HUES64 (cell line): ENCODE data around the gene MPST.
A peak's percentile ranks its signal among the peaks of the same experiment; 100 is the strongest.

Experiments used
- H3K27ac ChIP-seq: 2 replicates; pipeline ENCODE4 v1.7.0; 2013; ENCODE audit warnings: low read depth, low read length, inconsistent platforms
- H3K27me3 ChIP-seq: 2 replicates; pipeline ENCODE4 v1.6.1; 2013; ENCODE audit warnings: mild to moderate bottlenecking, low read length; ENCODE audit not compliant: insufficient read depth
- H3K36me3 ChIP-seq: 2 replicates; pipeline ENCODE4 v1.6.1; 2013; ENCODE audit warnings: mild to moderate bottlenecking, low read length; ENCODE audit not compliant: insufficient read depth
- H3K4me1 ChIP-seq: 2 replicates; pipeline ENCODE4 v1.6.1; 2013; ENCODE audit warnings: mild to moderate bottlenecking, low read length, moderate library complexity; ENCODE audit not compliant: insufficient read depth
- H3K4me3 ChIP-seq: 2 replicates; pipeline ENCODE4 v1.5.1; 2013; ENCODE audit warnings: mild to moderate bottlenecking, low read length, moderate library complexity
- H3K9ac ChIP-seq: 2 replicates; pipeline ENCODE4 v1.6.1; 2013; ENCODE audit warnings: mild to moderate bottlenecking, low read depth, low read length
- H3K9me3 ChIP-seq: 2 replicates; pipeline ENCODE4 v1.6.1; 2013; ENCODE audit warnings: low read depth, low read length; ENCODE audit not compliant: insufficient read depth
- WGBS: fragments of 150-250, 120-280 bp; methylation state at CpG from one replicate; pipeline ENCODE4 v1.1.7; 2013; ENCODE audit warnings: missing lambda C conversion rate; 5-methylcytosine and 5-hydroxymethylcytosine counted together

Gene MPST

GRCh38 chr22:37024339-37025157, 5.0 kb downstream of the MPST start:
- Histone ChIP-seq H3K27ac (no peak overlapping the region), H3K4me3 (no peak overlapping the region), H3K9me3 (no peaks in the 10 kb centered on the region), H3K9ac (no peak overlapping the region), H3K4me1 (peaks cover 3% of the 10 kb centered on the region; the same call in 1 of the 2 replicates), H3K27me3 (no peaks in the 10 kb centered on the region), H3K36me3 (peaks cover 43% of the 10 kb centered on the region)
- 94% methylated on average over 71 of the region's 71 CpGs for WGBS

DNA sequence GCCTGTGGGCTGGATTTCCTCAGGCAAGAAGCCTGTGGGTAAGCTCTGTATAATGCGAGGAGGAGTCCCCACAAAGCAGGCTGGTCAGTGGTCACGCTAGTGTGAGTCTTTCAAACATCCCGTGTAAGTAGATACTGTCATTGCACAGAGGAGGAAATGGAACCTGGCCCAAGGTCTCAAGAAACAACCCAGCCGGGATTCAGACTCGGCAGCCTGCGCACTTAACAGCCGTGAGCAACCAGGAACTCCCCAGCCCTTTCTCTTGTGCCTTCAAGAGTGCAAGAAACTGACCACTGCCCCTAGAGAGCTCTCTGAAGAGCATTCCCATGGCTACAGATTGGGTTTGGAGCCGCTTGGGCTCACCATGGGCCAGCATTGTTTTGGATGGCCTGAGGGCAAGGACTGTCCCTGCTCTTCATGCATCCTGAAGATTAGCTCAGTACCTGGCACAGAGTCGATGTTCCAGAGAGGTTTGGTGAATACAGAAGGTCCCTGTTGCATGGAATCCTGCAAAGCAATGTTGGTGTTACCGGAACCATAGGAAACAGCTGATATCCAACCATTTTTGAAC, 6.0 kb downstream of the MPST start:
- Histone ChIP-seq H3K9me3 (no peaks in the 10 kb centered on the region), H3K4me3 (no peak overlapping the region), H3K27me3 (no peaks in the 10 kb centered on the region), H3K9ac (no peak overlapping the region), H3K36me3 (peaks cover 51% of the 10 kb centered on the region), H3K27ac (no peak overlapping the region), H3K4me1 (peaks cover 3% of the 10 kb centered on the region; the same call in 1 of the 2 replicates)
- WGBS, result 83% methylated on average over 10 of the region's 10 CpGs

DNA sequence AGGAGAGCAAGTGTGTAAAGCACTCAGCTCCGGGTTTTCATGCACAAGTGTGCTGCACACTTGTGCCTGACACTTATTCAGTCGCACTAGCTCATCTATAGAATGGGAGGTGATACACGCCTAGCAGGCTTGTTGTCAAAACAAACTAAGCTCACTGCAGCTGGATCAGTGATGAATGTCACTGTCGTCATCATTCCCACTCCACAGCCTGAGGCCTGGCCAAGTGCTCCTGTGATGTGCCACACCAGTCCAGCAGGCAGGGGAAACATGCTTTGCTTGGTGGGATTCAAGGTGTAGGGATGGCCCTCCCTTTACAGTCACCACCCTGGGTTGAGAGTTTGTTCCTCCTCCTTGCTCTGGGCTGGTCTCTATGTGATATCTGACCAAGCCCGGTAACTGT, 6.8 kb downstream of the MPST start:
- no peaks in the 10 kb centered on the region for H3K9me3 ChIP-seq
- no peaks in the 10 kb centered on the region for H3K27me3 ChIP-seq
- 93% methylated on average over 5 of the region's 5 CpGs for WGBS
- no peak overlapping the region for H3K4me3 ChIP-seq
- peaks cover 51% of the 10 kb centered on the region for H3K36me3 ChIP-seq
- H3K27ac ChIP-seq, result no peak overlapping the region
- H3K4me1 ChIP-seq, result peaks cover 3% of the 10 kb centered on the region; the same call in 1 of the 2 replicates
- no peak overlapping the region for H3K9ac ChIP-seq

GRCh38 chr22:37027556-37027955, 8.0 kb downstream of the MPST start:
- H3K4me1 ChIP-seq, result peaks cover 7% of the 10 kb centered on the region; the same call in 1 of the 2 replicates

DNA sequence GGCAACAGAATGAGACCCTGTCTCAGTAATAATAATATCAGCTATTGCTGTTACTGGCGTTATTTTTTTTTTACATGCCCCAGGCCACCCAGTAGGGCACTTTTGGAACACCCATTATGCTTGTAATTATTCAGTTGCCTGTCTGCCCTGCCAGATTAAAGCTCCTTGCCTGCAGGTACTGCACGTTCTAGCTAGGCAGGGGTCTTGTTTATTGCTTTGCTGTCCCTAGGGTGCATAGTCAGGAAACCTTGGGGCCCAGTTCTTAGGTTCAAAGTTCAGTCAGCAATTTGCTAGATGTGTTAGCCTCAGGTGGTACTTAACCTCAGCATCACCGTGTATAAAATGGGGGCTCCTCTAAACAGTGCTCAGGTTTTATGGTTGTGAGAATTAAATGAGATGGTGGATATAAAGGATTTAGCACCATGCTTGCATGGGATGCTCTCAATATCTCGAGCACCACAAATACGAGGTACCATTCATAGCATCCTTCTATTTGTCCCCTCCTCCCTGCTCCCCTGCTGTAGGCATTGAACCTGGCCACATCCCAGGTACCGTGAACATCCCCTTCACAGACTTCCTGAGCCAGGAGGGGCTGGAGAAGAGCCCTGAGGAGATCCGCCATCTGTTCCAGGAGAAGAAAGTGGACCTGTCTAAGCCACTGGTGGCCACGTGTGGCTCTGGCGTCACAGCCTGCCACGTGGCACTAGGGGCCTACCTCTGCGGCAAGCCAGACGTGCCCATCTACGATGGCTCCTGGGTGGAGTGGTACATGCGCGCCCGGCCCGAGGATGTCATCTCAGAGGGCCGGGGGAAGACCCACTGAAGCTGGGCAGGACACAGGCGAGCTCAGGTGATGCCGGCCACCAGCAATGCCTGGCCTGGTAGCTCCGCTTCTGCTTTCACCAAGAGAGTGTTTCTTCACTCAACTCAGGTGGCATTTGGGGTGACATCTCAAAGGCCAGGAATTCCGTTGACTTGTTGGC, 9.4 kb downstream of the MPST start:
- Histone ChIP-seq H3K36me3 (peaks cover 51% of the 10 kb centered on the region), H3K27ac (no peak overlapping the region), H3K9ac (no peak overlapping the region), H3K27me3 (no peaks in the 10 kb centered on the region), H3K4me3 (no peak overlapping the region), H3K9me3 (no peaks in the 10 kb centered on the region), H3K4me1 (peaks cover 12% of the 10 kb centered on the region; the same call in 1 of the 2 replicates)
- WGBS, result 95% methylated on average over 22 of the region's 22 CpGs

More at GRCh38 chr22:37027556-37027955, 8.0 kb downstream of the MPST start:
- 89% methylated on average over 7 of the region's 7 CpGs for WGBS
- H3K27me3 ChIP-seq, result no peaks in the 10 kb centered on the region
- no peaks in the 10 kb centered on the region for H3K9me3 ChIP-seq
- peaks cover 51% of the 10 kb centered on the region for H3K36me3 ChIP-seq
- H3K4me3 ChIP-seq, result no peak overlapping the region
- no peak overlapping the region for H3K27ac ChIP-seq
- H3K9ac ChIP-seq, result no peak overlapping the region

GRCh38 chr22:37030560-37031281, 11.2 kb downstream of the MPST start:
- H3K27me3 ChIP-seq, result no peaks in the 10 kb centered on the region
- H3K9ac ChIP-seq, result no peak overlapping the region
- no peaks in the 10 kb centered on the region for H3K9me3 ChIP-seq
- peaks cover 12% of the 10 kb centered on the region; the same call in 1 of the 2 replicates for H3K4me1 ChIP-seq
- no peak overlapping the region for H3K4me3 ChIP-seq
- H3K27ac ChIP-seq, result no peak overlapping the region
- 79% methylated on average over 14 of the region's 14 CpGs for WGBS
- H3K36me3 ChIP-seq, result peaks cover 35% of the 10 kb centered on the region

- Histone ChIP-seq H3K27me3 (no peaks in the 10 kb centered on the region), H3K4me3 (no peak overlapping the region), H3K9me3 (no peaks in the 10 kb centered on the region), H3K36me3 (peaks cover 23% of the 10 kb centered on the region), H3K27ac (peak overlapping the region; percentile 3; the same call in 1 of the 2 replicates), H3K4me1 (peaks cover 12% of the 10 kb centered on the region; the same call in 1 of the 2 replicates), H3K9ac (no peak overlapping the region)
- 76% methylated on average over 2 of the region's 2 CpGs for WGBS
Observed at GRCh38 chr22:37032134-37032534, 12.6 kb downstream of the MPST start.

DNA sequence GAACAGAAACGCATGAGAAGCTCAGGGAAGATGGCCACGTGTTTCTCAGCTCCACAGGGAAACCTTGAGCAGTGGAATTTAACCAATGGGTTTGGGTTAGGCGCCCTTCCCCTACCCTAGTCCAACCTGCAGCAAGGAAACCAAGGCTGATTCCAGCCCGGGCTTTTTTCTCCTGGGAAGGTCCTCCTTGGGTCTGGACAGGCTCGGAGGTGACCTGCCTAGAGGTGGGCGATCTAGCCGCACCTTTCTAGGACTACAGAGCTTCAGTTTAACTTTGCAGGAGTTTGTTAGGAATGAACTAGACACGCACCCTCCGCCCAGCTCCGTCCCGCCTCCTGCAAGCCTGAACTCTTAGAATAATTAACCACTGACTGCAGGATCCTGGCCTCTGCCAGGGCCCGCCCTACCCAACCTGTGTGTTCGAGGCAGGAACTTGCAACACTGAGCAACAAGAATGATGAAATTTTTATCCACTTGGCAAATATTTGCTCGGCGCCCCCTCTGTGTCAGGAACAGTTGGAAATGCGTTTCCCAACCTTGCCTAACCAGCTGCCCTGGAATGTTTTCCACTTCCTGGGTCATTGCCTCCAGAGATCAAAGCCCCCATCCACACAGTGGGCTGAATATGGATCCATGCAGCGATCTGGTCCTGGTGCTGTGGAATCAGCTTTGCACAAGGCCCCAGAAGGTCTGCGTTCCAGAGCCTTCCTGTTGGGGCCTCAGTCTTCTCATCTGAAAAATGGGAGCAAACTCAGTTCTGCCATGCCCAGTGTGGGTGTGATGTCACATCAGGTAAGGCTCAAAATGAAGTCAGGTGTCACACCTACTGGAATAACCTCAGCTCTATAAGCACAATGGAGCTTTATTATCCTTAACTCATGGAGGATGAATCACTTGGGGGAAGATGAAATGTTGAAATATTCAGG, 13.3 kb downstream of the MPST start:
- Histone ChIP-seq H3K9ac (no peak overlapping the region), H3K27me3 (no peaks in the 10 kb centered on the region), H3K36me3 (peaks cover 19% of the 10 kb centered on the region), H3K4me3 (no peak overlapping the region), H3K27ac (peak overlapping the region; percentile 3; the same call in 1 of the 2 replicates), H3K4me1 (peaks cover 9% of the 10 kb centered on the region; the same call in 1 of the 2 replicates), H3K9me3 (no peaks in the 10 kb centered on the region)
- WGBS, result 74% methylated on average over 18 of the region's 18 CpGs

GRCh38 chr22:37033605-37034430, 14.3 kb downstream of the MPST start:
- Histone ChIP-seq H3K4me1 (0 out of 2 replicates have a peak, but pooled peaks cover 9% of the 10 kb centered on the region), H3K9ac (no peak overlapping the region), H3K27me3 (no peaks in the 10 kb centered on the region), H3K9me3 (no peaks in the 10 kb centered on the region), H3K27ac (no peak overlapping the region), H3K36me3 (peaks cover 15% of the 10 kb centered on the region), H3K4me3 (no peak overlapping the region)
- WGBS, result 92% methylated on average over 23 of the region's 23 CpGs
